HG02678 (cell line): ENCODE measurements around the gene EPHA10.
"Not testable (repeated sequence)": the region's sequence is repeated elsewhere in the genome, so short reads cannot be mapped to it uniquely, and the experiment has no call there.

Source experiments
- ATAC-seq: cut with Tn5 transposase; IDR thresholded peaks from one replicate; pipeline ENCODE4 v1.9.1; 2021; ENCODE audit warnings: mild to moderate bottlenecking, moderate library complexity; ENCODE audit not compliant: unreplicated experiment

The EPHA10 gene

DNA sequence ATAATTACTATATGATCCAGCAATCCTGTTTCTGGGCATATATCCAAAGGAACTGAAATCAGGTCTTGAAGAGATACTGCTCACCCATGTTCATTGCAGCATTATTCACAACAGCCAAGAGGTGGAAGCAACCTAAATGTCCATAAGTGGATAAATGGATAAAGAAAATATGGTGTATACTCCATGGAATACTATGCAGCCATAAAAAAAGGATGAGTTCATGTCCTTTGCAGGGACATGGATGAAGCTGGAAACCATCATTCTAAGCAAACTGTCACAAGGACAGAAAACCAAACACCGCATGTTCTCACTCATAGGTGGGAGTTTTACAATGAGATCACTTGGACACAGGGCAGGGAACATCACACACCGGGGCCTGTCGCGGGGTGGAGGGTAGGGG lies 26.3 kb downstream of the EPHA10 start:
- ATAC-seq, result not testable (repeated sequence)

DNA sequence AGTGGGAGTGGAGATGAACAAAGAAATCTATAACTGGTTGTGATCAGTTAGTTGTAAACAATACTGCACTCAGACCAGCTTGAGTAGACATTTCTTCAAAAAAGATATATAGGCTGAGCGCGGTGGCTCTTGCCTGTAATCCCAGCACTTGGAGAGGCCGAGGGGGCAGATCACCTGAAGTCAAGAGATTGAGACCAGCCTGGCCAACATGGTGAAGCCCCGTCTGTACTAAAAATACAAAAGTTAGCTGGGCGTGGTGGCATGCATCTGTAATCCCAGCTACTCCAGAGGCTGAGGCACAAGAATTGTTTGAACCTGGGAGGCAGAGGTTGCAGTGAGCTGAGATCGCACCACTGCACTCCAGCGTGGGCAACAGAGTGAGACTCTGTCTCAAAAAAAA lies 26.9 kb downstream of the EPHA10 start:
- not testable (repeated sequence) for ATAC-seq

- ATAC-seq, result no peak
Observed at GRCh38 chr1:37734629-37735591, 30.0 kb downstream of the EPHA10 start.

DNA sequence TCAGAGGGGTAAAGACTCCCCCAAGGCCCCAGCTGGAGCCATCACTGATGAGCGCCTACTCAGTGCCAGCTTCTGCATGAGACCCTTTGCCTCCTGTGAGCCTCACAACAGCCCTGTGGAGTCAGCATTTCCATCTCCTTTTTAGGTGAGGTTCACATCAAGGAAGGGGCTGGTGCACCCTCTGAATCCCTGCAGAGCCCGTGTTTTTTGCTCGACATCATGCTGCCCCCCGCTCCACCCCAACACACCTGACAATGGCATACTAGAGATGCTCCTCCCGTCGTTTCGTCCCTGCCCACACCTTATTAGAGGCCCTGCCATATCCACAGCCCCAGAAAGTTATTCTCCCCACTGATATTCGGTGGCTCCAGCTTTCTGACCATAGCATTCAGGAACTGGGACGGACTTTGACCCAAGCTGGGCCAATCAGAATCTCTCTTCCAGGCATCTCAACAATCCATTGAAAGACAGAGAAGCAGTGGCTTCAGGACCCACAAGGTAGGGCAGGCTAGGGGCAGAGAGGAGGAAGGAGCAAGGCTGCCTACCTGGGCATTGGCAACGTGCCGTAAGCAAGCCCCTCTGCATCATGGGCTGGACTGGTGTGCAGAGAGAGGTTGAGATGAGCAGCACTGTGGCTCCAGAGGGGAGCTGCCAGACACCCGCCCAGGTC lies 32.7 kb downstream of the EPHA10 start:
- ATAC-seq, result no peak

GRCh38 chr1:37731312-37732019 lies 33.5 kb downstream of the EPHA10 start:
- ATAC-seq, result no peak

DNA sequence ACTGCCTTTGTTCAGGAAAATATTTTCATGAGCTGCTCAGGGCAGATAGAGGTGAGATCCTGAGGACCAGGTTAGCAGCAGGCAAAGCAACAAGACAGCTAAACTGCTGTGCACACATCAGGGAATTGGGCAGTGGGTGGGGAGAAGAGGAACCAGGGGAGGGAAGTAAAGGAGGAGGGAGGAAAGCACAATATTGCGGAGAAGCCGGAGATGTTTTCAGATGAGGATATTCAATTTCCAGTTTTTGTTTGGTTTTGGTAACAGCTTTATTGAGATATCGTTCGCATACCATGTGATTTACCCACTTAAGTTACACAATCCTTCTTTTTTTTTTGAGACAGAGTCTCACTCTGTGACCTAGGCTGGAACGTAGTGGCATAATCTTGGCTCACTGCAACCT lies 34.5 kb downstream of the EPHA10 start:
- no peak for ATAC-seq

GRCh38 chr1:37728416-37728815 lies 36.5 kb downstream of the EPHA10 start:
- ATAC-seq, result no peak

DNA sequence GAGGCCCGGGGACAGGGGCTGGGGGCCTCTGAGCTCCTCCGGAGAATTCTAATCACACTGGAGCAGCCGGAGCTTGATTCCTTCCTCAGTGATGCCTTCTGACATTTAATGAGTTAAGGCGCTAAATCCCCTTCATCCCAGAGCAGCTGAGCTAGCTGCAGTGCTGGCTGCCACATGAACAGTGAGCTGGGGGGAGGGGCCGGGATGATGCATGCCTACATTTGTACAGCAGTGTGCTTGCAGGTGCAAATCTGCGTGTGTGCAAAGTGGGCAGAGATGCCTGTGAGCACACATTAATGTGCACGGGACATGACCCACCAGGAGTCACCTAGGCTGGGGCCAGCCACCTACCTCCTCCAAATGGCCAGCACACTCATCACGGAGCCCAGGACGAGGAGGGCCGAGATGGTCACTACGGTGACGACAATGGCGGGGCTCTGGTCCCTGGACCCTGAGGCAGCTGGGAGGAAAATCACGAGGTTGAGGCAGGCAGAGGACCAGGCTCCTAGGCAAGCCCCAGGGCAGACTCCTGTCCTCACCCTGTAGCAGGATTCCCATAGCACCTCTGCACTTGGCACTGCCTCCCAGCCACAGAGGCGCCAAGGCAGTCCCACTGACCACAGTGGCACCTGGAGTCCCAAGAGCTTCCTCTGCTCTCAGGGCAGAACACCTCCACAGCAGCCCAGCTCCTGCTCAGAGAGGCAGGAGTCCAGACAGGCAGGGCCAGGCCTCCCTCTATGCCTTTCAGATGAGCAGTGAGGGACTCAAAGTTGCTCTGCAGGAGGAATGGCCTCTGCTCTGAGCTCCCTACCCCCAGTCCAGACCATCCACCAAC lies 38.0 kb downstream of the EPHA10 start:
- no peak for ATAC-seq

- no peak for ATAC-seq
Observed at GRCh38 chr1:37725851-37726613, 38.9 kb downstream of the EPHA10 start.

- ATAC-seq, result no peak
Observed at GRCh38 chr1:37724575-37724974, 40.3 kb downstream of the EPHA10 start.

- ATAC-seq, result no peak
Observed at GRCh38 chr1:37723390-37724078, 41.4 kb downstream of the EPHA10 start.

GRCh38 chr1:37723072-37723389 lies 41.9 kb downstream of the EPHA10 start:
- no peak for ATAC-seq

GRCh38 chr1:37722181-37723071 lies 42.5 kb downstream of the EPHA10 start:
- ATAC-seq, result no peak

DNA sequence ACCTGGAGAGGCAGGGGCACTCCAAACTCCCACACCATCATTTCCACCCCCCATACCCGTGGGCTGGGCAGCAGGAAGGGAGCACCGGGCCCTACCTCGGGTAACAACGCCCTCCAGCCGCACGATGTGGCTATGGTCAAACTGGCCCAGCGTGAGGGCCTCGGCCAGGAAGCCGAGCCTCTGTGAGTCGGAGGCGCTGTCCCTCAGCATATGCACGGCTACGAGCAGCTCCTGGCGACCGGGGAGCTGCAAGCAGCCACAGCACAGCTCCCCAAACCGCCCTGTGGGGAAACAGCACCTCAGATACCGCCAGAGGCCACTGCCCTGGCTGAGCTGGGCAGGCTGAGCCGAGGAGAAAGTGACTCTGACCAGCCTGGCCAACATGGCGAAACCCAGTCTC lies 43.4 kb downstream of the EPHA10 start:
- no peak for ATAC-seq

- ATAC-seq, result no peak
Observed at GRCh38 chr1:37720231-37721130, 44.4 kb downstream of the EPHA10 start.

GRCh38 chr1:37719572-37720195 lies 45.2 kb downstream of the EPHA10 start:
- no peak for ATAC-seq
